NCI-H446 treated with DMSO at 0.1 percent for 48 hours (cell line): ENCODE results near the gene VLDLR.

Source experiments
- DNase-seq: peaks from one replicate; lab custom pipeline; 2025; lab: John Stamatoyannopoulos, UW

VLDLR gene

DNA sequence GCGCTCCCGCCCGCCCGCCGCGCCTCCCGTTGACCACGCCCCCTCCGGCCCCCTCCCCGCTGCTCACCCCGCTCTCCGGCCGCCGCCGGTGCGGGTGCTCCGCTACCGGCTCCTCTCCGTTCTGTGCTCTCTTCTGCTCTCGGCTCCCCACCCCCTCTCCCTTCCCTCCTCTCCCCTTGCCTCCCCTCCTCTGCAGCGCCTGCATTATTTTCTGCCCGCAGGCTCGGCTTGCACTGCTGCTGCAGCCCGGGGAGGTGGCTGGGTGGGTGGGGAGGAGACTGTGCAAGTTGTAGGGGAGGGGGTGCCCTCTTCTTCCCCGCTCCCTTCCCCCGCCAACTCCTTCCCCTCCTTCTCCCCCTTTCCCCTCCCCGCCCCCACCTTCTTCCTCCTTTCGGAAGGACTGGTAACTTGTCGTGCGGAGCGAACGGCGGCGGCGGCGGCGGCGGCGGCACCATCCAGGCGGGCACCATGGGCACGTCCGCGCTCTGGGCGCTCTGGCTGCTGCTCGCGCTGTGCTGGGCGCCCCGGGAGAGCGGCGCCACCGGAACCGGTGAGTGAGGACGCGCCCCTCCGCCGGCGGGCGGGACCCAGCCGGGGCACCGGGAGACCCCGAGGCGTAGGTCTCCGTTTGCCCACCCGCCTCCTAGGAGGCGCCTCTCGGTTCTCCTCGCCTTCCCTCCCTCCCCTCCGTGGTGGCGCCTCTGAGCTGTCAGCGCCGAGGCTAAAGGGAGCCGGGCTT is at the start of gene VLDLR:
Gene VLDLR, plus strand, starts transcription at position 66 of the 739 bp plus-strand sequence. Its CDS starts 403 bp downstream, at position 469.
- no peak for DNase-seq

DNA sequence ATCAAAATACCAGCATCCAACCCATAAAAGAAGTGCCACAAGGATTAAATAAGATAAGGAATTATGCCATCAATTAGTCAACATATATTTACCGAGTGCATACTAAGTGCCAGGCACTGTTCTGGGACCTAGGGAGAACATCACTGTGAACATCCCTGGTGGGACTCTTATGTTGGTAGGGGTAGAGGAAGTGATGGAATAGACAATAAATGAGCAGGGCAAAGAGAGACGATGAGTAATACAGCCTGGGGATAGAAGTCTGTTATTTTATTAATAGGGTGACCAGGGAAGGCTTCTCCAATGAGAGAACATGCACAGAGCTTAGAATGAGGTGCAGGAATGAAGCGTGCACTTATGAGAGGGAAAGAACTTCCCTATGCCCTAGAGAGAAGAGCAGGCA is 47.4 kb upstream of the VLDLR start:
- DNase-seq: no peak

DNA sequence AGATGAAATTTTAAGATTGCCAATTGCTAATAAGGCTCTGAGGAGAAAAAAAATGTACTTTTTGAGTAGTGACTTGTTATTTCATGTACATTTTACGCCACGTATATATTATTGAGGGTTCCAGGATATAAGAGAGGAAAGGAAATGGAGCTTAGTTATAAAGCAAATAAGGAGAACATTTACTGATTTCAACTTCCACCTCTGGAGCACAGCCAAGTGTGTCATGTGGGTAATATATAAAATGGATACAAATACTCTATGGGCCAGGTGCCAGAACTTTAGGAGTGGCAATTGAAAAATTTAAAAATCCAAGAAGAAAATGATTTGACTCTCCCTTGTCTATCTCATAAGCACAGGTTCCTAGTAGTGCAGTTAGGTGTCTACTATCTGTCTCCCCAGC is 45.0 kb upstream of the VLDLR start:
- no peak for DNase-seq

DNA sequence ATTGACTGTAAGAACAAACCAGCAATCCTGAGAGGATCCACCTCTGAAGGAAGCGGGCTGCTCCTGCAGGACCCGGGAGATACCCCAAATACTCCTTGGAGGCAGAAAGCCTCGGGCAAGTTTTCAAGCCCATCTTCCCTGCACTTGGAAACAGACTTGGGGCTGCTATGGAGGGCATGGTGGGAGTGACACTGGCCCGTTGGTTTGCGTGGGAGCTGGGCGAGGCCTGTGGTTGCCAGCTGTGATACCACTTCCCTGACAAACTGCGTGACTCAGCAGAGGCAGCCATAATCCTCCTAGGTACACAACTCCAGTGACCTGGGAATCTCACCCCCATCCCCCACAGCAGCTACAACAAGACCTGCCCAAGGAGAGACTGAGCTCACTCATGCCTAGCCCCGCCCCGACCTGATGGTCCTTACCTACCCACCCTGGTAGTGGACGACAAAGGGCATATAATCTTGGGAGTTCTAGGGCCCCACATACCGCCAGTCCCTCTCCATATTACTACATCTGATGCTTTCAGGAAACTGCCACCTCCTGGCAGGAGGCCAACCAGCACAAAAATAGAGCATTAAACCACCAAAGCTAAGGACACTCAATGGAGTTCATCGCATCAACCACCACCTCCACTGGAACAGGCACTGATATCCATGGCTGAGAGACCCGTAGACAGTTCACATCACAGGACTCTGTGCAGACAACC is 38.1 kb upstream of the VLDLR start:
- DNase-seq: no peak

DNA sequence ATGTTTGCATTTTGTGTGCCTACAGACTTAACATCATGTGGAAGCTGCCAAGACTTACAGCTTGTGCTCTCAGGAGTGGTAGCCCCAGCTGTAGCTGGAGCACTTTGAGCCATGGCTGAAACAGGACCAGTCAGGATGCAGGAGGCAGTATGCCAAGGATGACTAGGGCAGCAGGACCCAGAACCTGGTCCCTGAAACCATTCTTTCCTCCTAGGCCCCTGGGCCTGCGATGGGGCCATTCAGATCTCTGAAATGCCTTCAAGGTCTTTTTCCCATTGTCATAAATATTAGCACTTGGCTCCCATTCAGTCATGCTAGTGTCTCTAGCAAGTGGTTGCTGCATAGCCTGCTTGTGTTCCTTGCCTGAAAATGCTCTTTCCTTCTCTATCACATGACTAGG is 29.6 kb upstream of the VLDLR start:
- no peak for DNase-seq

DNA sequence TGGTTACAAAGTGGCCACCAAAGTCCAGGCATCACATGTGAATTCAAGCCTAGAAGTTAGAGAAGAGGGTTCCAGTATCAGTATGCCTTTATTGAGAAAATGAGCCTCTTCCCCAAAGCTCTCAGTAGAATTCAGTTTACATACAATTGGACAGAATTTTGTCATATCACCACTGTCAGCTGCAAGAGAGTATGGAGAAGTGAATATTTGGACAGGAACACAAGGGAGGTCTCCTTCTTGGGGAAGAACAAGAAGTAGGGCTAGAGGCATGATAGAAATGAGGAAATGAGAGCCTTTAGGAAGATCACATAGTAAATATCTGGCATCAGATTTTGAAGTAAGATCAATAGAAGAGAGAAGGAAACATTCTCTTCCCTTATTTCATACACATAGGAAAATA is 27.8 kb upstream of the VLDLR start:
- no peak for DNase-seq

DNA sequence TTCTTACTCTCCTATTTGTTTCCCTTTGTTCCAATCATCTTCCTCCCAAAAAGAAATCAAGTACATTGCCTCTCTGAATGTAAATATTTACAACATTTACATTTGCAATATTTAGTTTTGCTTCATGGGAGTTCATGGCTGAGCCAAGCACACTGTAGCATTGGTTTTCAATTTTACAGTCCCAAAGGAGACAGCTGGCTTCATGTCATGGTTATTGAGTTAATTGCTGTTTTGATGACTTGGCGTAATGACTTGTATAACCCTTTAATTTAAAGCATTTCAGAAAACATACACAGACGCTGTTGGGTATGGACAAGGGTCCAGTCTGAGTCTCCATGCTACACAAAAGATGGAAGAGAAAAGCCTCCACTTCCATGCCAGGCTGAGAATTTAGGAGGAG is 25.6 kb upstream of the VLDLR start:
- no peak for DNase-seq

DNA sequence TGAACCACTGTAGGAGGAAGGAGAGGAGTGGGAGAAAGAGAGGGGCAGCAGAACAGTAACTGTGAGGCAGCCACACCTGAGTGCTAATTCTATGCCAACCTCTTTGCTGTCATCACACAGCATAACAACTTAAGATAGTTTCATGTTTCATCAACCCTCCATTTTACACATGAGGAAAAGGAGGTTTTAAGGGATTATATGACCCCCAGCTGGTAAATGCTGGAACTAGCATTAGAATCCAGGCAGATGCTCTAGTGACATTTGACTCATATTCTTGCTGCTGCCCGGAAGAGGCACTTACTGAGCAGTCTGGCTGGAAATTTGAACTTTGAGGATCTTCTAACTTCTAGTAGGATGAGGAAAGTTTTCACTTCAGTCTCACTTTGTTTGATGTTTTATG is 24.1 kb upstream of the VLDLR start:
- DNase-seq: no peak

DNA sequence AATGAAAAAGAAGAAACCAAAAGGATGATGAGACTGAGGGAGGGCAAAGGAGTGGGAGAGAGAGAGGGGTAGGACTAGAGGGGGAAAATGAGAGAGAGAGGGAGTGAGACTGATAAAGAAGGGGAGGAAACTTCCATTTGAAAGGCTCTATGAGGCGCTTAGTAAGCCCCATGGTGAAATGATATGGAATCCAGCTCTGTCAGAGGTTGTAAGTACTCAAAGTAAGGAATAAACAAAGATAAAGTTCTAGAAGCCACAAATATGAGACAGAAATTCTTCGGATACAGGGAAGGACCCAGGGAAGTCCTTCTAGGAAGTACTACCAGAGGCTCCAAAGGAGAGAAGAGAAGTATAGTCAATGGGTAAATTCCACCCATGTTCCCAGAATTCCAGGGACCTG is 21.7 kb upstream of the VLDLR start:
- no peak for DNase-seq

DNA sequence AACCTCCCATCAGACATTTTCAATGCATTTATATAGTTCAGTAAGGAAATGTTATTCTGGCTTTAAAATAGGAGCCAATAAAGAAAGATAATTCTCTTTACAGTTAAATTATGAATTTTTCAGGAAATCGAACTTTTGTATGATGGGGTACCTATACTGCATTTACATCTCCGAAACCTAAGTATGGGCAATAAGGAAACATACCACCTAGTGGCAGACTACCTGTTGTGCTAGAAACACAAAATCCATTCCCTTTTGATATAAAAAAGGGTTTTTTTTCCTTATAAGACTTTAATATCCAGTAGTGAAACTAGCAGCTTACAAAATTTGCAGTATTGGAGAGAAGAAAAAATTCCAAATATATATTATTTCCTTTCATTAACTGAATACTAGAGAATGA is 21.3 kb upstream of the VLDLR start:
- DNase-seq: no peak

DNA sequence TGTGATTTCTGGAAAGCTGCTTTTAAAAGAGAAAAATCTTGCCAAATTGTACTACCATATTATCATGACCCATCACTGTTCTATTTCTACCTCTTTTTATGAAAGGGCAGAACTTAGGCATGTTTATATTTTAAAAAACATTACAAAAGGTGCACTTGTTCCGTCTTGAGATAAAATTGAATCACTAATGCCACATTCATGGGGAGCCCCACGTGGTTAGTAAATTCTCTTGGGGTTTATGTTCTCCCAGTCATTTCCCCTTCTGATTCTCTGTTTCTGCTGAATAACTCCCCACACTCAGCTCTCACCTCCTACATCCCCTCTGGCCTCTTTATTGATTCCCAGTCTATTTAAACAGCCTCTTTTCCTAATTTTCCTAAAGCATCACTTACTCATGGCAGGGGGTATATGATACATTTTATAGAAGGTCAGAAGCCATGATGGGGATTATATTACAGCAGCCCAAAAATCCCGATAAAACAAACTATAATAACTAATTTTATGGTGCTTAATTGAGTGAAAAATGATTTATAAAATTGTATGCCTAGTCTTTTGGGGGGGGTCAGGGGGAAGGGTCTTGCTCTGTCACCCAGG is 19.7 kb upstream of the VLDLR start:
- no peak for DNase-seq

DNA sequence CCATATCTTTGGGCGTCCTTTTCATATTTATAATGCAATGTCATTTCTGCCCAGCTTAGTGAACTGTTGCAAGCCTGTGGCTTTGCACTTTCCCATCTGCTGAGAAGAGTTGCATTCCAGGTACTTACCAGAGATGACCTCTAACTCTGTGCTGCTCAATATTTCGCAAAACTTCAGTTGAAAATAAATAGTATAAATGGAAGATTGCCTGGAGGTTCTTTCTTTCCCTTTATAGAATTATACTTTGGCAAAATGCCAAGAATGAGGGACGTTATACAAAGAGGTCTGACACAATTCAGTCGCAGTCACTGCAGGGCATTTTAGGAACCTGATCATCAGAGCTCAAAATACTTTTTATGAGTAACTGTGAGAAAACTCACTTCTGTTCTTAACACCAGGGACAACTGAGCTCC is 18.9 kb upstream of the VLDLR start:
- no peak for DNase-seq

DNA sequence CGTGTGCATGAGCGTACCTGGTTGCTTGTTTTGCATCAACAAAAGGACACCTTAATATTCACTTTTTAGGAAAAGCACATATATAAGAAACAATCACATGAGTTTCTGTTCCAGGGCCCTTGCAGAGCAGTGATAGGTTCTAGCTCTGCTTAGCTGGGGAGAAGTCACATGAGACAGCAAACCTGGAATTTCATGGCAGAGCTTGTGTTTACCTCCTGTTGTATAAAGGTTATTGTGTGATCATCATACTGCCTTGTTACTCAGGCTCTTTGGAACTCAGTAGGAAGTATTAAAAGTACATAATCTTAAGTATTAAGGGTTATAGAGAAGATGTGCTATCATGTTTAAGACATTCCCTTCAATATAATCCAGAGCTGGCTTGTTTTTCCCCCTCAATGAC is 18.0 kb upstream of the VLDLR start:
- DNase-seq: no peak

DNA sequence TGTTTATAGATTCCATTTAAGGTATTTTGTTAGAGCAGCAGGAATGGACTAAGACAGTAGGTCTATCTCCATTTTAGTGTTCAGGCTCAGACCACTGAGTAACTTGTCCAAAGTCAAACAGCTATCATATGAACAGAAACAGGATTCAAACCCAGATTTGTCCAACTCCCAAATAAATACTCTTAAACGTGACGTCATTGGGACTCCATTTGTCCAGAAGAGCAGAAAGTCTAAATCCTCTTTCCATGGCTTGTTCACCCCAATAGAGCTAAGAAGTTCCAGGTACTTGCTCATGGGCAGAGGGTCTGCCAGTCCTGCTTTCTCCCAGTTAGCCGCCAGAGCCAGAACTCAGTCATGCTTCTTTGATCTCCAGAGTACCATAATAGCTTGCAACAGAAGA is 16.3 kb upstream of the VLDLR start:
- DNase-seq: no peak

DNA sequence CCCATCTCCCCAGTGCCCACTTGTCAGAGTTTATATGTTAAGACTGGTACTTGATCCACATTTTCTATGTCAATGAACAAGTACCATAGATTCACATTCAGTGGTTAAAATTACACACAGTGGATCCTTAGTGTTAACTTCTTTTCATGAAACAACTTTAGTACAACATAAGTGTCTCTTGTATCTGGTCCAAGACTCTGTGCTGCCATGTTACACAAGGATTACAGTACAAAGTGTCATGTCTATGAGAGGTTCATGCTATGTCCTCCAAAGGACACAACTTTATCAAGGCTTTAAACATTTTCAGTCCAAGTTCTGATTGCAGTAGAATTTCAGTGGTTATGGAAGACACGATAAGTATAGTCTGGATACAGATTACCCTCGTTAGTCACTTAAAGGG is 13.3 kb upstream of the VLDLR start:
- no peak for DNase-seq

DNA sequence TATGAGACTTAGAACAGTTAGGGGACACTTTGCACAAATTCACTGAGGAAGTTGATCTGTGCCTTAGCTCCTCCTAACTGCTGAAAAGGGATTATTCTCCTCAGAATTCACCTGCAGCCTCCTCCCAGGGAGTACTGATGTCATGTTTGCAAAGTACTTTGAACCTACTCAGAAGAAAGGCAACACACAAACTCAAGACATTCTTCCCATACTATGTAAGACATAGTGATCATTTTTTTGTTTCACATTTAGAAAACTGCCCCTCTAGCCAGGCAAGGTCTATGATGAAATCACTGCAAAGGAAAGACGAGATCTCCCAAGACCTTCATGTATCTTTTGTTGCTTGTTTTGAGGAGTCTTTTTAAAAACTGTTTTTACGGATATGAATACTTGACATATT is 10.6 kb upstream of the VLDLR start:
- DNase-seq: no peak

DNA sequence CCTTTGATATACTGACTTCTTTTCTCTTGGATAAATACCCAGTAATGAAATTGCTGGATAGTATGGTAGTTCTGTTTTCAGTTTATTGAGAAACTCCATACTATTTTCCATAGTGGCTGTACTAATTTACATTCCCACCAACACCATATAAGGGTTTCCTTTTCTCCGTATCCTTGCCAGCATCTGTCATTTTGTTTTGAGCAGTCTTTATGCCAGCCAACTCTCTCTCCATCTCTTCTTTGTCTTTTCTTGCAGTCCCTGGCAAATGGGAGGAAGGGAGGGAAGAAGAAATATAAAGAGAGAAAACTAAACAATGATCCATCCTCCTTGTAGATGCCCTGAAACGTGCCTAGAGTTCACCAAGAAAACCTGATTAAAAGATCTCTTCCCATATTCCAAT is 9.6 kb upstream of the VLDLR start:
- no peak for DNase-seq

DNA sequence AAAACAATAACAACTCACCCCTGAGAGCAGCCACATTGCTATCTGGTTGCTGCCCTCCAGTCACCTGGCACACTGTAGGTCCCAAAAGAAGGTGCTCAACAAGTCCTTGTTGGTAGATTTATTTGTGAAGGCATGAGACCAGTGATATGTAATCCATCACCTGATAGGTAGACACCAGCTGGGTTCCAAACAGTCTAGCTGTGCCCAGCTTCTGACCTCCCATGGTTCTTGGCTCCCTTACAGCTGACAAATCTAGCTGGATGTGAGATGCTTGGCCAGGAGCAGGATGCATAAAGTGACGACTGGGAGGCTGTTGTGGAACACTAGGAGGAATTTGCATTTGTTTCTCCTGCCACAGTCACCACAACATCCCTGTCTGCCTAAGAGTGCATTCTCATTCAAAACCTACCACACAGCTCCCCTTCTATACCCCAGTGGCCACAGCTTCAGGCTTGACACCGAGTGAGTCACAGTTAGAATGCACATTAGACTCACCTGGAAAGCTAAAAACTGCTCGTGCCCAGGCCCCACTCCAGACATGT is 7.8 kb upstream of the VLDLR start:
- peak; percentile 78 for DNase-seq

DNA sequence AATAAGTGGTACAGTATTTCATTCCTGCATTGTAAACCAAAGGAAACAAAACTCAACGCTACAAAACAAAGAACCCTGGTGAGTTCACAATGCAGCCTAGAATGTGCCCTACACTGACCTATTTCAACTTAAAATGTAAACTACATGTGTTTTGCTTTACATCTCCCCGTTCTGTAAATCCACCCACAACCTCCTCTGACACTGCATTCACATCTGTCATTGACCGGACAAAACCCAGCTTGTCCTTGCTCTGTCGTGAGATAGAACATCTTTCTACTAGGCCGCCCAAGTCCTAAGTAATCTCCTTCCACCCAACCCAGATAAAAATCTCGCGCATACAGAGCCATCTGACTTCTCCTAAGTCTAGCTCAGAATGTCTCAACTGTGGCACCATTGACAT is 6.1 kb upstream of the VLDLR start:
- no peak for DNase-seq

DNA sequence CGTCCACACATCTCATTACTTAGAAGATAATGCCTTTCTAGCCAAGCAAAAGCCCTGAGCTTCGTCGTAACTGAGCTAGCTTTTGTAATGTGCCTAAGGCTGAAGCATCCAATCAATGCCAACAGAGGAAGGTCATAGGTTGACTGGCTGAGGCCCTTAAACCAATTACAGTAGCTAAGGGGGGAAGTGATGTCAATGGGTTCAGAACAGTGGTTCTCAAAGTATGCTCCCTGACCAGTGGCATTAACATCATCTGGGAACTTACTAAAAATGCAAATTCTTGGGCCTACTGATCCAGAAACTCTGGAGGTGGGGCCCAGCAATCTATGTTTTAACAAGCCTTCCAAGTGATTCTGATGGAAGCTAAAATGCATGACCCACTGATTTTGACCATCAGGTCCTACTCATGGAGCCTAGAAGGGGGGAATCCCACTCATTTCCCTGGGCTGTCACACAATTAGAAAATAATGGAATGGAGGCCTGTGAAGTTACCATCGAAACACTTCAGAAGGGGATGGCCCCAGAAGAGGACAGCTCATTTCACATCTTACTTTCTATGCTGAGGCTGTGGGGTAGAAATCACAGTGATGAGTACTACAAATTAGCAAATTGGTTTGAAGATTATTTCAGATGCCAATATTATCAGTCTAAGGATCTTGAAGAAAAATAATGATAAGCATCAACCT is 4.8 kb upstream of the VLDLR start:
- DNase-seq: no peak

DNA sequence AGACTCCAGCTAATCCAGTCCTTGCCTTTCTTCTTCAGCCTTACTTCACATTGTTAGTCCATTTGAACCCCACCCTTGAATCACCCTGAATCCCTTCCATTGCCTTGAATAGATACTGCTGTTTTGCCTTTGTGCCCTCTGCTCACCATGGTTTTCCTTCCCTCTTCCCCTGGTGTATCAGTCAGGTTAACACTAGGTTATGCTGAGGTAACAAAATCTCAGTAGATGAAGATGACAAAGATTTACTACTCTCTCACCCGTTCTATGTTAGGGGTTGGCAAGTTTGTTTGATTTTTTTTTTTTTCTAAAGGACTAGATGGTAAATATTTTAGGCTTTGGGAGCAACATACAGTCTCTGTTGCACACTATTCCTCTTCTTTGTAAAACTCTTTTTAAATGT is 3.3 kb upstream of the VLDLR start:
- no peak for DNase-seq

DNA sequence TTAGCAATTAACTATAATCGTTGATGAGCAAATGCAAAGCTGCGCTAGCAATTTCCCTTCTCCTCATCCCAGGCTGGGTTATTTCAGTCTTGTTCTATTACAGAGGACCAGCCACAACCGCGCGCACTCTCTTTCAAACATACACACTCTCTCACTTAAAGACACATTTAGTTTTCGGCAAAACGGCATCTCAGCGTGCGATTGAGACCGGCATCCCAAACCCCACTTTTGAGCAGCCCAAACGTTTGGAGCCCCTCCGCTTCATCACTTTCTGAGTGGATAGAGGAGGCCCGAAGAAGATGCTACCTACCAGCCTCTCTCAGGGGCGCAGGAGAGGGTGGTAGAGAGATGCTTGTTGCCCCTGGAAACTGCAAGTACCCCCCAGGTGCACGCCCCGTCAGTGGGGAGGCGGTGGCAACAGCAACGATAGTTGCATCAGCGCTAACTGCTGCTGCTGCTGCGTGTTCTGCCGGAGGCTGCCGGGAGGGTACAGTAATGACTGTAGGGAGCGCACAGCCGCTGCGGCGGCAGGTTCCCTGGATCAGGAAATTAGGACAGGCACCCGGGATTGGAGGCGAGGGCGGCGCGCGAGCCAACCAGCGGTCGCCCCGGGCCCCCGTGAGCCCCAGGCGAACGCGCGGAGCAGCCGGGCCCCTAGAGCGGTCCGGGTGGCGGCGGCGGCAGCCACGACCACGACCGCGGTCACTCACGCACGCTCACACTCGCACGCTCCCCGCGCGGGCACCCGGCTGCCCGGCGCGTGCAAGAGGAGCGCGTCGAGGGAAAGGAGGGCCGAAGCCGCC is 467 bp upstream of the VLDLR start:
- DNase-seq: peak; percentile 83
